Measurements from ENCODE around the gene ZNF117. TPM values are rescaled to one million over a fixed set of nuclear protein-coding genes. Genes with fewer than 3 reads are reported as not detected.
"Not testable (repeated sequence)": the region's sequence is repeated elsewhere in the genome, so short reads cannot be mapped to it uniquely, and the experiment has no call there.

The ZNF117 gene
- total and polyA plus RNA-seq, 2 donors (not counting 3 experiments of a cell fraction or from before 2014, with no cell fraction given): 5.9 to 12.6 TPM

GRCh38 chr7:64951250-64951848 lies 39.5 kb downstream of the ZNF117 start:
- no peak overlapping the region for H3K27ac ChIP-seq (ENCODE audit: insufficient read depth, low read depth, low read length)
- ChIA-PET CTCF (interaction anchor here (0.7 to 4.9 kb wide), 7 partner anchors 9 to 1062 kb away, joined by 3 to 68 read pairs (median 3); no protein-coding TSS in a partner anchor), POLR2A (no interaction called here)
- H4K20me1 ChIP-seq (replicated peaks; ENCODE audit: control insufficient read depth, extremely low read depth, insufficient read depth, low read length): no peaks in the 10 kb centered on the region
- no peak overlapping the region for H3K4me3 ChIP-seq (replicated peaks in 1 of 3; ENCODE audit: insufficient read depth in 1 of 3, low read depth in 1 of 3, low read length in 3 of 3)
- FAIRE-seq: peak; percentile 82
- H3K9ac ChIP-seq (replicated peaks; ENCODE audit: extremely low read depth, insufficient read depth, low read length): no peak overlapping the region
- H3K9me3 ChIP-seq (replicated peaks; ENCODE audit: control insufficient read depth, insufficient read depth, low read length): no peaks in the 10 kb centered on the region
- H3K4me1 ChIP-seq (ENCODE audit: control insufficient read depth, extremely low read depth, insufficient read depth, low read length): no peaks in the 10 kb centered on the region
- no peaks in the 10 kb centered on the region for H3K36me3 ChIP-seq (ENCODE audit: control insufficient read depth in 2 of 2, extremely low read depth in 1 of 2, insufficient read depth in 2 of 2, low read length in 2 of 2)
- peak; percentile 55 for DNase-seq (ENCODE audit: low read depth, low spot score)
- dilution Hi-C loops (cut with MboI; ENCODE audit: extremely low pct_ligation_motif_present, low sequenced_read_pairs) (no loop called here), intact Hi-C loops (cut with micrococcal nuclease) (loop anchor here (1.0 to 2.0 kb wide), 2 partner anchors 265 to 356 kb away; no protein-coding TSS in a partner anchor)
- H3K79me2 ChIP-seq (ENCODE audit: control insufficient read depth, insufficient read depth, low read length): no peaks in the 10 kb centered on the region
- no peak overlapping the region for H3K4me2 ChIP-seq (ENCODE audit: insufficient read depth, low read length)
- peaks cover 16 to 24% of the 10 kb centered on the region in 2 experiments for H3K27me3 ChIP-seq (ENCODE audit: control insufficient read depth in 2 of 2, insufficient read depth in 2 of 2, low read length in 2 of 2)
- TF ChIP-seq FOS (IDR thresholded peaks at IDR 0.05; ENCODE audit: borderline replicate concordance, insufficient read depth, low read length) (no peak), CTCF (IDR thresholded peaks at IDR 0.05; ENCODE audit: extremely low read depth in 1 of 2, insufficient read depth in 1 of 2, low read depth in 1 of 2, low read length in 2 of 2) (peak; percentile 48 to 58)
- no peaks in the 10 kb centered on the region for H3K9me1 ChIP-seq (replicated peaks; ENCODE audit: control insufficient read depth, extremely low read depth, insufficient read depth, low read length)
- H2AFZ ChIP-seq (ENCODE audit: low read depth, low read length): no peak overlapping the region
- no TSS peak for BruUV-seq (replicated peaks)

GRCh38 chr7:64950673-64951072 lies 40.2 kb downstream of the ZNF117 start:
- H3K36me3 ChIP-seq (ENCODE audit: control insufficient read depth in 2 of 2, extremely low read depth in 1 of 2, insufficient read depth in 2 of 2, low read length in 2 of 2); H3K4me2 ChIP-seq (ENCODE audit: insufficient read depth, low read length); H3K27ac ChIP-seq (ENCODE audit: insufficient read depth, low read depth, low read length); H3K9ac ChIP-seq (replicated peaks; ENCODE audit: extremely low read depth, insufficient read depth, low read length); FAIRE-seq; DNase-seq (ENCODE audit: low read depth, low spot score); POLR2A ChIA-PET; H2AFZ ChIP-seq (ENCODE audit: low read depth, low read length); H3K4me1 ChIP-seq (ENCODE audit: control insufficient read depth, extremely low read depth, insufficient read depth, low read length); H3K4me3 ChIP-seq (replicated peaks in 1 of 3; ENCODE audit: insufficient read depth in 1 of 3, low read depth in 1 of 3, low read length in 3 of 3); dilution Hi-C loops (cut with MboI; ENCODE audit: extremely low pct_ligation_motif_present, low sequenced_read_pairs); H4K20me1 ChIP-seq (replicated peaks; ENCODE audit: control insufficient read depth, extremely low read depth, insufficient read depth, low read length); H3K9me3 ChIP-seq (replicated peaks; ENCODE audit: control insufficient read depth, insufficient read depth, low read length); H3K79me2 ChIP-seq (ENCODE audit: control insufficient read depth, insufficient read depth, low read length); BruUV-seq (replicated peaks); H3K9me1 ChIP-seq (replicated peaks; ENCODE audit: control insufficient read depth, extremely low read depth, insufficient read depth, low read length): not testable (repeated sequence)
- CTCF ChIA-PET: interaction anchor here (0.7 to 4.9 kb wide), 9 partner anchors 8 to 1063 kb away, joined by 3 to 68 read pairs (median 3); no protein-coding TSS in a partner anchor
- intact Hi-C loops (cut with micrococcal nuclease): loop anchor here (1.0 to 2.0 kb wide), 2 partner anchors 266 to 357 kb away; no protein-coding TSS in a partner anchor
- peaks cover 17 to 27% of the 10 kb centered on the region in 2 experiments for H3K27me3 ChIP-seq (ENCODE audit: control insufficient read depth in 2 of 2, insufficient read depth in 2 of 2, low read length in 2 of 2)

GRCh38 chr7:64948774-64949173 lies 42.1 kb downstream of the ZNF117 start:
- H3K36me3 ChIP-seq (ENCODE audit: control insufficient read depth in 2 of 2, extremely low read depth in 1 of 2, insufficient read depth in 2 of 2, low read length in 2 of 2); H2AFZ ChIP-seq (ENCODE audit: low read depth, low read length); dilution Hi-C loops (cut with MboI; ENCODE audit: extremely low pct_ligation_motif_present, low sequenced_read_pairs); intact Hi-C loops (cut with micrococcal nuclease); H3K9ac ChIP-seq (replicated peaks; ENCODE audit: extremely low read depth, insufficient read depth, low read length); H3K4me3 ChIP-seq (replicated peaks in 1 of 3; ENCODE audit: insufficient read depth in 1 of 3, low read depth in 1 of 3, low read length in 3 of 3); FAIRE-seq; H3K9me1 ChIP-seq (replicated peaks; ENCODE audit: control insufficient read depth, extremely low read depth, insufficient read depth, low read length); H4K20me1 ChIP-seq (replicated peaks; ENCODE audit: control insufficient read depth, extremely low read depth, insufficient read depth, low read length); H3K9me3 ChIP-seq (replicated peaks; ENCODE audit: control insufficient read depth, insufficient read depth, low read length); H3K4me1 ChIP-seq (ENCODE audit: control insufficient read depth, extremely low read depth, insufficient read depth, low read length); DNase-seq (ENCODE audit: low read depth, low spot score); H3K4me2 ChIP-seq (ENCODE audit: insufficient read depth, low read length); H3K27ac ChIP-seq (ENCODE audit: insufficient read depth, low read depth, low read length); BruUV-seq (replicated peaks); H3K79me2 ChIP-seq (ENCODE audit: control insufficient read depth, insufficient read depth, low read length): not testable (repeated sequence)
- ChIA-PET POLR2A (interaction anchor here (0.7 kb wide), 1 partner anchor 324 kb away, joined by 6 read pairs; no protein-coding TSS in a partner anchor), CTCF (interaction anchor here (0.6 to 4.9 kb wide), 2 partner anchors 360 to 539 kb away, joined by 3 to 68 read pairs; no protein-coding TSS in a partner anchor)
- peaks cover 17 to 27% of the 10 kb centered on the region in 2 experiments for H3K27me3 ChIP-seq (ENCODE audit: control insufficient read depth in 2 of 2, insufficient read depth in 2 of 2, low read length in 2 of 2)
